Retinal pigment epithelial cell (primary cell): Measurements from ENCODE around the gene PAN3.
A peak's percentile ranks its signal among the peaks of the same experiment; 100 is the strongest.
"Not testable (repeated sequence)": the region's sequence is repeated elsewhere in the genome, so short reads cannot be mapped to it uniquely, and the experiment has no call there.

Experiments
- DNase-seq: peaks from one replicate; pipeline ENCODE4 v3.0.0-alpha.2; 2010; ENCODE audit warnings: low read depth
- H3K4me3 ChIP-seq: 2 replicates; pipeline ENCODE4 v1.5.1; 2011; ENCODE audit warnings: mild to moderate bottlenecking, low read length, control low read depth, moderate library complexity
- CTCF ChIP-seq: conservative IDR thresholded peaks from 2 replicates; pipeline ENCODE4 v1.5.1; 2011; ENCODE audit warnings: low read depth, low read length, control low read depth, inconsistent platforms

The PAN3 gene

DNA sequence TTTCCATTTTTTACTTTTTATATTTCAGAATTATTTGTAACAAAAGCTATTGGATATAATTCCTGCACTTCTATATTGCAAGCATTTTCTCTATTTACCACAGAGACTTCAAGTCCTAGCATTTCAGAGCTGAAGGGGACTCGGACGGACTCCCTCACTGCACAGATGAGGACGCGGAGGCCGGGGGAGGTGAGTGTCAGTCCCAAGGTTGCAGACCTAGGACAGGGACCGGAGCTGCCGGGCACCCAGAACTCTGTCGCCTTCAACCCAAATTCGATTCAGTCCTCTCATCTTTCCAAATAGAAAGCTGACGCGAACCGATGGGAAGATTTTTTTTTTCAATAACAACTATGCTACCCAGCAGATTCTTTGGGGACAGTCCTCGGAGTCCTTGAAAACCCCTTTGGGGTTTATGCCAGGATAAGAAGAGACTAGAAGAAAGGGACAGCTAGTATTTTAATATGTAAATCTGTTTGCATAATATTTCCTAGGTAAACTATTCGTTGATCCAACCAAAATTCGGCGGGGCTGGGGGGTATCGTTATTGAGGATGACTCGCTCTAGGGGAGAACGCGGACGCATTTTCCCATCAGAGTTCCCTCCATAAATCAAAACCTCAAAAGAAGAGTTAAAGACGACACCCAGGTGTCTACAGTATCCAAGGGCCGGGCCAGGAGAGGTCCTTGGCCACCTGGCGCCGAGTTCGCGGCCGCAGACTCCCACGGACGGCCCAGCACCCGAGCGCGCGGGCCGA lies 38.8 kb upstream of the PAN3 start:
- DNase-seq, result no peak
- no peak for TF ChIP-seq CTCF
- H3K4me3 ChIP-seq, result peak overlapping the region; percentile 37

DNA sequence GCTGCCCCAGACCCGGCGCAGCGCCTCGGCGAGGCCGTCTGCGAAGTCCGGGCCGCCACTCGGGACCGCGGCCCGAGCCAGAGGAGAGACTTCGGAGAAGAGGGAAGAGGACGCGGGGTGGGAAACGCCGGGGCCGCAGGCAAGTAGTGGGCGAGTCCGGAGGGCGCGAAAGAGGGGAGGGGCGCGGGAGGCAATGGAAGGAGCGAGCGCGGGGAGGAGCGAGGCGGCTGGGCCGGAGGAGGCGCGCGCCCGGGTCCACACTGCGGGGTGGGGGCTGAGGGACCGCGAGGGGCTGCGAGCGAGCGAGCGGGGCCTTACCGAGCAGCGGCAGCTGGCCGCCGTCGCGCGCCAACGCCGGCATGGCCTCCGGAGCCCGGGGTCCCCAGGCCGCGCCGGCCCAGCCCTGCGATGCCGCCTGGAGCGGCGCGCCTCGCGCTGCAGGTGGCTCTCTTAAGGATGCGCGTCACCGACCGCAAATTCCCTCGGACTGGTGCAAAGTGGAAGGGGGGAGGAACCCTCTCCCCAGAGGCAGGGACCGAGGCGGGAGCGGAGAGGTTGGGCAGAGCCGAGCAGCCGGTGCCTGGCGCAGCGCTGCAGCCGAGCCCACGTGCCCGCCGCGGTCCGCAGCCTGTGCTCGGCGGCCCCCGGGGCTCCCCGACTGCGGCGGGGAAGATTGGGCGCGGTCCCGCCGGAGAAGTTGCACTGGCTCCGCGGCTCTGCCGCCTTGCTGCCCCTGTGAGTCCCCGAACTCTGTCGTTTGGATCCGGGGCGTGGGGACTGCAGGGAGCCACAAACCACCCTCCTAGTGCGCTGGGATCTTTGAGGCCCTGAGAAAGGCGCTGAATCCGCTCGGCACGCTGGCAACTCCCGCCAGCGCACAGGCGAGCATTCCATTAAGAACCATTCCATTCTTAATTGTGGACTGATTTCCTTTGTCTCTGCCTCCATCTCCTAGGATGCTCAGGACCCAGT lies 37.9 kb upstream of the PAN3 start, which contains the start of gene FLT3:
Gene FLT3, minus strand, starts transcription at position 427 of the 972 bp plus-strand sequence. Its CDS starts 66 bp downstream, at position 361.
- peak; percentile 83 for DNase-seq
- TF ChIP-seq CTCF, result no peak
- peak within 1 kb of the TSS; percentile 37 for H3K4me3 ChIP-seq

DNA sequence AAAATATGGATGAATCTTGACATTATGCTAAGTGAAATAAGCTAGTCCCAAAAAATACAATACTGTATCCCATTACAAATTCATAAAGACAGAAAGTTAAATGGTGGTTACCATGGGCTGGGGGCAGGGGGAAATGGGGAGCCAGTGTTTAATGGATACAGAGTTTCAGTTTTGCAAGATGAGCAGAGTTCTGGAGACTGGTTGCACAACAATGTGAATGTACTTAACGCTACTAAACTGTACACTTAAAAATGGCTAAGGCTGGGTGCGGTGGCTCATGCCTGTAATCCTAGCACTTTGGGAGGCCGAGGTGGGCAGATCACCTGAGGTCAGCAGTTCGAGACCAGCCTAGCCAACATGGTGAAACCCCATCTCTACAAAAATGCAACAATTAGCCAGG lies 36.5 kb upstream of the PAN3 start:
- H3K4me3 ChIP-seq, DNase-seq: not testable (repeated sequence)

- DNase-seq, result no peak
- no peak overlapping the region for H3K4me3 ChIP-seq
- TF ChIP-seq CTCF, result no peak
Observed at GRCh38 chr13:28106976-28107375, 31.4 kb upstream of the PAN3 start.

GRCh38 chr13:28110414-28110813 lies 27.9 kb upstream of the PAN3 start:
- no peak for TF ChIP-seq CTCF
- H3K4me3 ChIP-seq, result no peak overlapping the region
- DNase-seq, result no peak

GRCh38 chr13:28116736-28117135 lies 21.6 kb upstream of the PAN3 start:
- DNase-seq, result no peak
- no peak for TF ChIP-seq CTCF
- H3K4me3 ChIP-seq, result no peak overlapping the region

GRCh38 chr13:28117689-28118377 lies 20.5 kb upstream of the PAN3 start:
- H3K4me3 ChIP-seq, result no peak overlapping the region
- TF ChIP-seq CTCF, result no peak
- DNase-seq, result no peak
